CD4-positive, alpha-beta T cell (primary cell): ENCODE measurements around the gene GRM4. TPM values are rescaled to one million over a fixed set of nuclear protein-coding genes. Genes with fewer than 3 reads are reported as not detected.

Source experiments
- ATAC-seq: fragments of 200-7000 bp; cut with Tn5 transposase; one replicate; pipeline ENCODE4 v1.10.0; 2022; ENCODE audit warnings: mild to moderate bottlenecking; ENCODE audit not compliant: poor library complexity
- CTCF ChIA-PET: fragments of 350-600 bp; sonication (Branson Sonifier 250); formaldehyde crosslinking; loops from one replicate; lab custom pipeline; 2021; ENCODE audit warnings: antibody characterized with exemption, inconsistent platforms; lab: Charles Lee
- POLR2A ChIA-PET: fragments of 350-600 bp; sonication (Branson Sonifier 250); formaldehyde crosslinking; loops from one replicate; lab custom pipeline; 2021; ENCODE audit warnings: antibody characterized with exemption, inconsistent platforms; lab: Charles Lee
- DNase-seq, 14 experiments: peaks; one replicate each; pipeline ENCODE4 v3.0.0-alpha.2; 2013 to 2020; ENCODE audit warnings: mixed read lengths in 2 of 14
- H3K27ac ChIP-seq, 2 donors: one replicate each; pipeline versions ENCODE4 v1.5.1 to v1.7.0; 2013; ENCODE audit warnings: low read length in 2 of 2, low read depth in 1 of 2, mild to moderate bottlenecking in 1 of 2
- H3K27me3 ChIP-seq, 2 experiments: 1 replicate in 1 of 2; 2 replicates in 1 of 2; pipeline versions ENCODE4 v1.6.1 to v1.7.0; 2013; ENCODE audit warnings: low read length in 2 of 2, control low read depth in 1 of 2, mild to moderate bottlenecking in 1 of 2, moderate library complexity in 1 of 2; ENCODE audit not compliant: insufficient read depth in 2 of 2, control insufficient read depth in 1 of 2
- H3K36me3 ChIP-seq: one replicate; pipeline ENCODE4 v1.6.1; 2013; ENCODE audit warnings: low read length, control low read depth; ENCODE audit not compliant: insufficient read depth
- H3K4me1 ChIP-seq: one replicate; pipeline ENCODE4 v1.6.1; 2013; ENCODE audit warnings: low read length, control low read depth; ENCODE audit not compliant: insufficient read depth
- H3K4me3 ChIP-seq: one replicate; pipeline ENCODE4 v1.5.1; 2013; ENCODE audit warnings: mild to moderate bottlenecking, low read length, moderate library complexity
- H3K9me3 ChIP-seq, 2 experiments: 1 replicate in 1 of 2; 2 replicates in 1 of 2; pipeline versions ENCODE4 v1.6.1 to v1.7.0; 2013; ENCODE audit warnings: low read length in 2 of 2, mild to moderate bottlenecking in 2 of 2, control low read depth in 1 of 2, moderate library complexity in 1 of 2; ENCODE audit not compliant: control insufficient read depth in 1 of 2, insufficient read depth in 1 of 2
- H3K27ac Mint-ChIP-seq: one replicate; pipeline ENCODE4 v1.8.0; 2020; ENCODE audit warnings: mixed read lengths
- H3K27me3 Mint-ChIP-seq: one replicate; pipeline ENCODE4 v1.8.0; 2021; ENCODE audit warnings: mixed read lengths
- H3K36me3 Mint-ChIP-seq: one replicate; pipeline ENCODE4 v1.8.0; 2021; ENCODE audit warnings: low read depth, mixed read lengths
- H3K4me1 Mint-ChIP-seq: one replicate; pipeline ENCODE4 v1.8.0; 2021; ENCODE audit warnings: low read depth, mixed read lengths
- H3K4me3 Mint-ChIP-seq: one replicate; pipeline ENCODE4 v1.8.0; 2020; ENCODE audit warnings: mild to moderate bottlenecking, mixed read lengths
- H3K9me3 Mint-ChIP-seq: one replicate; pipeline ENCODE4 v1.8.0; 2020; ENCODE audit warnings: mixed read lengths
- CTCF ChIP-seq: fragments of 200-600 bp; IDR thresholded peaks from one replicate; pipeline ENCODE4 v1.8.0; 2022; ENCODE audit warnings: antibody characterized with exemption, mild to moderate bottlenecking
- intact Hi-C, 2 experiments: fragments of 100-400 bp; cut with DNase I in 1 of 2; cut with micrococcal nuclease in 1 of 2; formaldehyde crosslinking; loops; one replicate each; pipeline versions ENCODE4 v1.15.1 to v1.9.0; 2023 to 2025; cut with DNase I, micrococcal nuclease
- total RNA-seq, 174 experiments: library from RNA in 2 of 174; stranded (reverse) in 2 of 174; gene quantifications; one replicate each; pipeline ENCODE4 v1.2.3 and lab custom pipeline; 2021 to 2026

The GRM4 gene
- total RNA-seq, 2 experiments from 2014 or later: 0.08 TPM; not detected in 1

GRCh38 chr6:33976437-33977360, 169.2 kb downstream of the GRM4 start:
- no peaks in the 10 kb centered on the region for H3K36me3 ChIP-seq
- ChIA-PET CTCF (no interaction called here), POLR2A (no interaction called here)
- peaks cover 38% of the 10 kb centered on the region for H3K27me3 Mint-ChIP-seq
- no peak for ATAC-seq
- no peaks in the 10 kb centered on the region for H3K36me3 Mint-ChIP-seq
- DNase-seq: peak in 2 of 14 experiments; percentile 1 to 11
- intact Hi-C loops: no loop called here
- H3K27ac Mint-ChIP-seq: no peak overlapping the region
- H3K27me3 ChIP-seq: peaks cover 18 to 22% of the 10 kb centered on the region in 2 experiments
- peaks cover 7% of the 10 kb centered on the region for H3K4me1 ChIP-seq
- H3K4me3 ChIP-seq: no peak overlapping the region
- TF ChIP-seq CTCF: no peak
- H3K9me3 Mint-ChIP-seq: no peaks in the 10 kb centered on the region
- H3K27ac ChIP-seq: no peak overlapping the region
- H3K4me3 Mint-ChIP-seq: no peak overlapping the region
- peaks cover 7% of the 10 kb centered on the region for H3K4me1 Mint-ChIP-seq
- H3K9me3 ChIP-seq: peaks cover 0 to 3% of the 10 kb centered on the region in 2 experiments

DNA sequence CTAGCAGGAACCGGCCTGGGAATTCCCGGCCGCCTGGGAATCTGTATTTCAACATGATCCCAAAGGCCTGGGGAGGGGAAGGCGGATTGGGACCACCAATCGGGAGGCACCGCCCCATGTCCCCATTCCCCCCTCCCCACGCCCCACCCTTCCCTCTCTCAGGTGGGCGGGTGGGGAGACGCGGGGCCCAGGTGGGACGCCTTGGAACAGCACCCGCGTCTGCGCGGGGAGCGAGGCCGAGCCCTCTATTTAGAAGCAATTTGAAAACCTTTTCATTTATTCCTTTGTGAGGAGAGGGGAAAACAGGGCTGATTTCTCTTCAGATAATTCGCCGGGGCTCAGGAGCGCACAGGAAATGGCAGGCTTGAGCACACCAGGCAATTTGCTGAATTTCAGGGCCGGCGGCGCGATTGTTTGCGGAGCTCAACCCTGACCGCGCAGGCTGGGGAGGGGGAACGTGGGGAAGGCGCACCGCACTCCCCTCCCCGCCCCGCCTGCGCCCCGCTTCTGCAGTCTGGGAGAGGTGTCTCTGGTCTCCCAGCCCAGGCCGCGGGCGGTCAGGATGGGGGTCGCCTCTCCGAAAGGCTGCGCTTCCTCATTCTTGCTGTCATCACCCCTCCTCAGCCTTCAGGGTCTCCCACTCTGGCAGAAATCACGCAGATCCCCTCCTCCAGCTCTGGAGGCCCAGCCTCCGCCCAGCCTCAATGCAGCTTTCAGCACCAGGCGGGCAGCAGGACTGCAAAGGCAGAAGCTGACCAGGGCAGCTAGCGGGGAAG, 170.0 kb downstream of the GRM4 start:
- no peaks in the 10 kb centered on the region for H3K9me3 Mint-ChIP-seq
- Histone ChIP-seq H3K4me3 (no peak overlapping the region), H3K9me3 (peaks cover 0 to 5% of the 10 kb centered on the region in 2 experiments), H3K27ac (no peak overlapping the region), H3K4me1 (peaks cover 7% of the 10 kb centered on the region), H3K36me3 (no peaks in the 10 kb centered on the region), H3K27me3 (peaks cover 18 to 22% of the 10 kb centered on the region in 2 experiments)
- no peaks in the 10 kb centered on the region for H3K36me3 Mint-ChIP-seq
- ATAC-seq (no peak), DNase-seq (peak in 2 of 14 experiments; percentile 12 to 29)
- ChIA-PET CTCF (no interaction called here), POLR2A (no interaction called here)
- no peak for TF ChIP-seq CTCF
- H3K27me3 Mint-ChIP-seq: peaks cover 42% of the 10 kb centered on the region
- intact Hi-C loops: no loop called here
- H3K4me3 Mint-ChIP-seq: no peak overlapping the region
- H3K4me1 Mint-ChIP-seq: peaks cover 7% of the 10 kb centered on the region
- no peak overlapping the region for H3K27ac Mint-ChIP-seq

DNA sequence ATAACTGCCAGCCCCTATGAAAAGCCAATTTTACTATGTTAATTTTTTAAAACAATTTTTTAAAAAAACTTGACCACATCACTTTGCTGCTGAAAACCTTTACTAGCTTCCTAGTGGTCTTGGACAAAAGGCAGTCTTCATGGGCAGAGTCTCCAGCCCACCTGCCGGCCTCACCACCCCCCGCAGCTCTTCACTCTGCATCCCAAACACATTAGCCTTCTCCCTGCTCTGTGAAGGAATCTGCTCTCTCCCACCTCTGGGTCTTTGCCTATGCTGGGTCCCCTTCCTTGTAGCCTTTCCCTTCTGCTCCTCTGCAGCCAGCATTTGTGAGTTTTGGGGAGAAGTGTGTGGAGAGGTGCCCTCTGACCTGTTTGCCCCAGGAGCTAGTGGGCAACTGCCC, 171.4 kb downstream of the GRM4 start:
- peaks cover 46% of the 10 kb centered on the region for H3K27me3 Mint-ChIP-seq
- CTCF ChIA-PET: interaction anchor here (1.2 kb wide), 1 partner anchor 203 kb away, joined by 4 read pairs; no protein-coding TSS in a partner anchor
- no peak overlapping the region for H3K4me3 ChIP-seq
- peaks cover 0 to 5% of the 10 kb centered on the region in 2 experiments for H3K9me3 ChIP-seq
- POLR2A ChIA-PET: no interaction called here
- intact Hi-C loops: no loop called here
- peaks cover 18 to 22% of the 10 kb centered on the region in 2 experiments for H3K27me3 ChIP-seq
- H3K4me1 ChIP-seq: peaks cover 7% of the 10 kb centered on the region
- no peak overlapping the region for H3K27ac Mint-ChIP-seq
- H3K27ac ChIP-seq: no peak overlapping the region
- ATAC-seq (no peak), DNase-seq (peak in 1 of 14 experiments; percentile 5)
- H3K9me3 Mint-ChIP-seq: no peaks in the 10 kb centered on the region
- peaks cover 7% of the 10 kb centered on the region for H3K4me1 Mint-ChIP-seq
- H3K36me3 Mint-ChIP-seq: no peaks in the 10 kb centered on the region
- no peak overlapping the region for H3K4me3 Mint-ChIP-seq
- TF ChIP-seq CTCF: no peak
- no peaks in the 10 kb centered on the region for H3K36me3 ChIP-seq
